Measurements from ENCODE around the gene SLC6A1. TPM values are rescaled to one million over a fixed set of nuclear protein-coding genes. Genes with fewer than 3 reads are reported as not detected.

Gene SLC6A1
- total and polyA plus RNA-seq, 2 of the 4 experiments (the other 2 are of a cell fraction), result 0.02 TPM; not detected in 1

DNA sequence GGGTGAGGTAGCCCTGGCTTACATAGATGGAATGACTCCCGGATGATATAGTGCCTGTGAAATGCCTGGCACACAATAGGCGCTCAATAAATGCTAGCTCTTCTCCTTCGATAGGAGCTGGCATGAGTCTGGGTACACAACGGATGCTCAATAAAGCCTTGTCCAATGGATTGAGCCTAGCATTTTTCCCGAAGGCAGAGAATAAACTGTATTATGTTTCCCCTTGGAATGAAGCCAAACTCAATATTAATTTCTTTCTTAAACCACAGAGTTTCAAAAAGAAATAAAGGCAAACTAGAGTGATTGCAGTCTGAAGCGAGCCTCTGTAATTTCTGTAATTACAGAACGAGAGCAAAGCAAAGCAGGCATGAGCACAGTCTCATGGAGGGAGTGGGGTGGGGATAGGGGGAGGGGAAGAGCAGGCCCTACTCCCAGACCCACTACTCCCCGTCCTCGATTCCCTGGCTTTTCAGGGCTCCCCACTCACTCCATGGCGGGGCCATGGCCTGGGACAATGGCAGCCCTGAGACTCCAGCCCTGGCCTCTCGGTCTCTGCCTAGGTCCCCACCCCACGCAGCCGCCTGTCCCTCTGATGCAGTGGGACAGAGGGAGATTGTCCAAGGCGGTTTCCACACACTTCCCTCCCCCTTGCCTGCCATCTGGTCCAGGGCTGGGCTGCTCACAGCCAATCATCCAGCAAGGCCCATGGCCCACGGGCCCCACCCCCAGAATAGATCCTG lies 18.0 kb downstream of the SLC6A1 start:
- no peak overlapping the region for H2AK5ac ChIP-seq (ENCODE audit: low read depth, low read length)
- no peak overlapping the region for H2AK9ac ChIP-seq (replicated peaks; ENCODE audit: low read depth, low read length, poor library complexity)
- H3K18ac ChIP-seq (ENCODE audit: low read depth, low read length), result no peak overlapping the region
- H2BK5ac ChIP-seq (ENCODE audit: low read depth, low read length, poor library complexity, severe bottlenecking), result no peak overlapping the region
- no peak overlapping the region for H2BK20ac ChIP-seq (ENCODE audit: low read depth, low read length)
- no peaks in the 10 kb centered on the region for H3K9me3 ChIP-seq (ENCODE audit: control insufficient read depth, insufficient read depth, low read length)
- no TSS peak for BruUV-seq (replicated peaks)
- H3K9ac ChIP-seq (ENCODE audit: low read depth, low read length), result no peak overlapping the region
- no peak overlapping the region for H2AFZ ChIP-seq (replicated peaks; ENCODE audit: low read length, poor library complexity)
- ChIA-PET CTCF (no interaction called here), POLR2A (ENCODE audit: unreplicated experiment) (no interaction called here)
- H3K27me3 ChIP-seq (ENCODE audit: control insufficient read depth, insufficient read depth, low read length), result peaks cover 23% of the 10 kb centered on the region
- H4K20me1 ChIP-seq (ENCODE audit: insufficient read depth, low read length), result no peaks in the 10 kb centered on the region
- no peaks in the 10 kb centered on the region for H3K4me1 ChIP-seq (ENCODE audit: control insufficient read depth, insufficient read depth, low read length)
- H3K27ac ChIP-seq (ENCODE audit: insufficient read depth, low read length), result no peak overlapping the region
- intact Hi-C loops (cut with micrococcal nuclease), result no loop called here
- no peak overlapping the region for H2BK15ac ChIP-seq (ENCODE audit: low read depth, low read length)
- no peak overlapping the region for H4K91ac ChIP-seq (ENCODE audit: insufficient read depth, low read depth, low read length)
- ATAC-seq (ENCODE audit: low read depth), result no peak
- H2BK120ac ChIP-seq (ENCODE audit: low read depth, low read length), result no peak overlapping the region
- H3K9me1 ChIP-seq (ENCODE audit: insufficient read depth, low read length), result no peaks in the 10 kb centered on the region
- no peak overlapping the region for H3K4me2 ChIP-seq (ENCODE audit: low read depth, low read length)
- H3K79me1 ChIP-seq (ENCODE audit: low read depth in 1 of 2, low read length in 2 of 2), result no peaks in the 10 kb centered on the region
- dilution Hi-C loops (cut with HindIII; ENCODE audit: low sequenced_read_pairs, unreplicated experiment), result no loop called here
- no peak overlapping the region for H3K23ac ChIP-seq (ENCODE audit: low read depth, low read length)
- H3K56ac ChIP-seq (ENCODE audit: extremely low read depth, insufficient read depth, low read length), result no peak overlapping the region
- H3K4me3 ChIP-seq (ENCODE audit: insufficient read depth, low read depth, low read length), result no peak overlapping the region
- H3K14ac ChIP-seq (replicated peaks; ENCODE audit: low read depth, low read length), result no peak overlapping the region
- H4K5ac ChIP-seq (ENCODE audit: low read depth, low read length), result no peak overlapping the region
- 70% methylated on average over 5 of the region's 15 CpGs; no CpG with 5 or more reads in 1 of the 2 experiments for WGBS, 2 experiments (ENCODE audit: extremely low coverage in 2 of 2, insufficient read length in 1 of 2)
- H4K8ac ChIP-seq (ENCODE audit: low read depth in 2 of 2, low read length in 2 of 2), result no peak overlapping the region
- H3K36me3 ChIP-seq (ENCODE audit: control insufficient read depth, insufficient read depth, low read length), result no peaks in the 10 kb centered on the region
- in situ Hi-C loops (cut with MboI; ENCODE audit: low sequenced_read_pairs), result no loop called here
- no peak for DNase-seq
- TF ChIP-seq MAFK (IDR thresholded peaks at IDR 0.05; ENCODE audit: low read depth, low read length) (no peak), RCOR1 (IDR thresholded peaks at IDR 0.05; ENCODE audit: insufficient replicate concordance, low read length) (no peak), NFE2L2 (IDR thresholded peaks at IDR 0.05; ENCODE audit: low read depth, low read length) (no peak)
- TF ChIP-seq, protein P1, sequence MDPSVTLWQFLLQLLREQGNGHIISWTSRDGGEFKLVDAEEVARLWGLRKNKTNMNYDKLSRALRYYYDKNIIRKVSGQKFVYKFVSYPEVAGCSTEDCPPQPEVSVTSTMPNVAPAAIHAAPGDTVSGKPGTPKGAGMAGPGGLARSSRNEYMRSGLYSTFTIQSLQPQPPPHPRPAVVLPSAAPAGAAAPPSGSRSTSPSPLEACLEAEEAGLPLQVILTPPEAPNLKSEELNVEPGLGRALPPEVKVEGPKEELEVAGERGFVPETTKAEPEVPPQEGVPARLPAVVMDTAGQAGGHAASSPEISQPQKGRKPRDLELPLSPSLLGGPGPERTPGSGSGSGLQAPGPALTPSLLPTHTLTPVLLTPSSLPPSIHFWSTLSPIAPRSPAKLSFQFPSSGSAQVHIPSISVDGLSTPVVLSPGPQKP (IDR thresholded peaks at IDR 0.05; ENCODE audit: borderline replicate concordance, low read depth, low read length), result no peak
- TF ChIP-seq, protein P2, sequence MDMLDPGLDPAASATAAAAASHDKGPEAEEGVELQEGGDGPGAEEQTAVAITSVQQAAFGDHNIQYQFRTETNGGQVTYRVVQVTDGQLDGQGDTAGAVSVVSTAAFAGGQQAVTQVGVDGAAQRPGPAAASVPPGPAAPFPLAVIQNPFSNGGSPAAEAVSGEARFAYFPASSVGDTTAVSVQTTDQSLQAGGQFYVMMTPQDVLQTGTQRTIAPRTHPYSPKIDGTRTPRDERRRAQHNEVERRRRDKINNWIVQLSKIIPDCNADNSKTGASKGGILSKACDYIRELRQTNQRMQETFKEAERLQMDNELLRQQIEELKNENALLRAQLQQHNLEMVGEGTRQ (IDR thresholded peaks at IDR 0.05; ENCODE audit: low read depth, low read length), result no peak
- no peak overlapping the region for H3K4ac ChIP-seq (ENCODE audit: low read depth, low read length)

Measured in IMR-90 (cell line).